HEK293 (cell line): ENCODE results near the gene KIAA0586.

ENCODE experiments used
- FEZF1 ChIP-seq: fragments of 450-650 bp; formaldehyde crosslinking; IDR thresholded peaks from 2 replicates; pipeline ENCODE4 v1.5.1; 2016; ENCODE audit warnings: missing biosample characterization, missing genetic modification characterization
- KLF9 ChIP-seq: fragments of 450-650 bp; formaldehyde crosslinking; IDR thresholded peaks from 2 replicates; pipeline ENCODE4 v1.5.1; 2016; ENCODE audit warnings: missing biosample characterization, missing genetic modification characterization, low read depth
- MZF1 ChIP-seq: fragments of 450-650 bp; formaldehyde crosslinking; IDR thresholded peaks from 2 replicates; pipeline ENCODE4 v1.5.1; 2017; ENCODE audit warnings: missing biosample characterization, missing genetic modification characterization, borderline replicate concordance
- OVOL3 ChIP-seq: fragments of 450-650 bp; formaldehyde crosslinking; IDR thresholded peaks from 2 replicates; pipeline ENCODE4 v1.5.1; 2016; ENCODE audit warnings: missing biosample characterization, missing genetic modification characterization
- SP7 ChIP-seq: fragments of 450-650 bp; formaldehyde crosslinking; IDR thresholded peaks from 2 replicates; pipeline ENCODE4 v1.5.1; 2016; ENCODE audit warnings: missing biosample characterization, missing genetic modification characterization
- ZBTB17 ChIP-seq: fragments of 450-650 bp; formaldehyde crosslinking; IDR thresholded peaks from 2 replicates; pipeline ENCODE4 v1.5.1; 2016; ENCODE audit warnings: missing biosample characterization, missing genetic modification characterization
- ZFHX2 ChIP-seq: fragments of 450-650 bp; formaldehyde crosslinking; conservative IDR thresholded peaks from 2 replicates; pipeline ENCODE4 v1.5.1; 2016; ENCODE audit warnings: missing biosample characterization, missing genetic modification characterization
- ZNF140 ChIP-seq: fragments of 450-650 bp; formaldehyde crosslinking; IDR thresholded peaks from 2 replicates; pipeline ENCODE4 v1.5.1; 2016; ENCODE audit warnings: missing biosample characterization, missing genetic modification characterization
- ZNF214 ChIP-seq: fragments of 450-650 bp; formaldehyde crosslinking; IDR thresholded peaks from 2 replicates; pipeline ENCODE4 v1.5.1; 2017; ENCODE audit warnings: missing biosample characterization, mild to moderate bottlenecking, missing genetic modification characterization, borderline replicate concordance
- ZNF311 ChIP-seq: fragments of 450-650 bp; formaldehyde crosslinking; IDR thresholded peaks from 2 replicates; pipeline ENCODE4 v1.5.1; 2017; ENCODE audit warnings: missing biosample characterization, missing genetic modification characterization, borderline replicate concordance
- ZNF529 ChIP-seq: fragments of 450-650 bp; formaldehyde crosslinking; IDR thresholded peaks from 2 replicates; pipeline ENCODE4 v1.5.1; 2017; ENCODE audit warnings: missing genetic modification characterization, missing biosample characterization; ENCODE audit not compliant: insufficient replicate concordance
- ZNF548 ChIP-seq: fragments of 450-650 bp; formaldehyde crosslinking; IDR thresholded peaks from 2 replicates; pipeline ENCODE4 v1.5.1; 2016; ENCODE audit warnings: missing biosample characterization, missing genetic modification characterization
- ZNF558 ChIP-seq: fragments of 450-650 bp; formaldehyde crosslinking; IDR thresholded peaks from 2 replicates; pipeline ENCODE4 v1.5.1; 2016; ENCODE audit warnings: missing biosample characterization, missing genetic modification characterization
- ZNF610 ChIP-seq: fragments of 450-650 bp; formaldehyde crosslinking; IDR thresholded peaks from 2 replicates; pipeline ENCODE4 v1.5.1; 2016; ENCODE audit warnings: missing biosample characterization, missing genetic modification characterization, borderline replicate concordance
- ZNF623 ChIP-seq: fragments of 450-650 bp; formaldehyde crosslinking; IDR thresholded peaks from 2 replicates; pipeline ENCODE4 v1.5.1; 2016; ENCODE audit warnings: missing biosample characterization, missing genetic modification characterization
- ZNF707 ChIP-seq: fragments of 450-650 bp; formaldehyde crosslinking; IDR thresholded peaks from 2 replicates; pipeline ENCODE4 v1.5.1; 2016; ENCODE audit warnings: missing biosample characterization, missing genetic modification characterization
- ZNF791 ChIP-seq: fragments of 450-650 bp; formaldehyde crosslinking; IDR thresholded peaks from 2 replicates; pipeline ENCODE4 v1.5.1; 2016; ENCODE audit warnings: missing biosample characterization, missing genetic modification characterization
- ZNF843 ChIP-seq: fragments of 450-650 bp; formaldehyde crosslinking; IDR thresholded peaks from 2 replicates; pipeline ENCODE4 v1.5.1; 2016; ENCODE audit warnings: missing biosample characterization, missing genetic modification characterization
- TF ChIP-seq, protein P1 (sequence below): fragments of 450-650 bp; formaldehyde crosslinking; IDR thresholded peaks from 2 replicates; pipeline ENCODE4 v1.5.1; 2016; ENCODE audit warnings: missing biosample characterization, missing genetic modification characterization
- TF ChIP-seq, protein P2 (sequence below): fragments of 450-650 bp; formaldehyde crosslinking; IDR thresholded peaks from 2 replicates; pipeline ENCODE4 v1.5.1; 2016; ENCODE audit warnings: missing biosample characterization, missing genetic modification characterization
- TF ChIP-seq, protein P3 (sequence below): fragments of 450-650 bp; formaldehyde crosslinking; IDR thresholded peaks from 2 replicates; pipeline ENCODE4 v1.5.1; 2016; ENCODE audit warnings: missing biosample characterization, missing genetic modification characterization
- TF ChIP-seq, protein P4 (sequence below): fragments of 450-650 bp; formaldehyde crosslinking; IDR thresholded peaks from 2 replicates; pipeline ENCODE4 v1.5.1; 2017; ENCODE audit warnings: missing biosample characterization, missing genetic modification characterization
- TF ChIP-seq, protein P5 (sequence below): fragments of 450-650 bp; formaldehyde crosslinking; IDR thresholded peaks from 2 replicates; pipeline ENCODE4 v1.5.1; 2016; ENCODE audit warnings: missing biosample characterization, missing genetic modification characterization
- TF ChIP-seq, protein P6 (sequence below): fragments of 450-650 bp; formaldehyde crosslinking; conservative IDR thresholded peaks from 2 replicates; pipeline ENCODE4 v1.5.1; 2016; ENCODE audit warnings: low read depth, missing biosample characterization, missing genetic modification characterization
- TF ChIP-seq, protein P7 (sequence below): fragments of 450-650 bp; IDR thresholded peaks from 2 replicates; pipeline ENCODE4 v1.5.1; 2018; ENCODE audit warnings: missing biosample characterization, mild to moderate bottlenecking, missing genetic modification characterization

The KIAA0586 gene

DNA sequence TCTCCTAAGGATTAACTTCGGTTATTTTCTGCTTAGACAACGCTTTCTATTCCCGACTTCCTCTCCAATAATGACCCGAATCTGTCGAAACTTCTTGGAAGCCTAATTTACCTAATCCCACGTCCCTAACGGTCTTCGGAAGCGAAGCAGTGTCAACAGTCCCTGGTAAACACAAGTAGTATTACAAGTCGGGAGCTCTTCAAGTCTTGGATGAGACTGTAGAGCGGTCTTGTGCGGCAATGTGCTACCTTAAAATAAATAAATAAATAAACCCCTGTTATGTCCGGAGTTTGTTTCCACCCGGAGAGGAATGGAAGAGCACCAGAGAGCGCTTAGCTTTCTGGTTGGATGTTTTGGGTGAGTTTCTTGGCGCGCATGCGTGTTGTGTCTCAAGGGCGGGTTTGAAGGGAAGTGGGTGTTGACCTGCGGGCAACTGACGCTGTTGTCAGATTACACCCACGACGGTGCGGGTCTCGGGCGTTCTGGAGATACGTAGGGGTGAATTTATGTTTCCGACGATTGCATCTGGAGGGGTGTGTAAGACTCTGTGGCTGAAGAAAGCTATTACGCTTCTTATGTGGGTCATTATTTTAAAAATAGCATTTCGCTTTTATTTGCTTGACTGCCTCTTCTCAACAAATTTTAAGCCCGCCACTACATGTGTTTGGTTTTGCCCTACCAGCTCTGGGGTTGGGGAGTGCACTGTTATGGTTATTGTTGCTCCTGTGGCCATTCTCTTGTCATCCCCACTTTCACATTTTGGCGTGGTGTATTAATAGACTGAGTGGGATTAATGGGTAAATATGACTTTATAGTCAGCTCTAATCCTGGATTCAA, at the start of gene KIAA0586, which contains the start of gene TIMM9 (continued):
- TF ChIP-seq ZNF311 (no peak), ZNF610 (tag by site-specific recombination) (peak; percentile 73), ZNF558 (tag by site-specific recombination) (0 out of 2 replicates have a peak, but pooled peaks have one; percentile 24), ZNF140 (tag by site-specific recombination) (no peak), ZBTB17 (tag by site-specific recombination) (peak; percentile 56), ZNF548 (tag by site-specific recombination) (no peak), ZNF707 (tag by site-specific recombination) (no peak), OVOL3 (tag by site-specific recombination) (peak; percentile 98), ZNF791 (tag by site-specific recombination) (no peak), ZNF623 (tag by site-specific recombination) (0 out of 2 replicates have a peak, but pooled peaks have one; percentile 32), ZNF529 (no peak), ZFHX2 (tag by site-specific recombination) (peak; percentile 85), FEZF1 (0 out of 2 replicates have a peak, but pooled peaks have one; percentile 14), MZF1 (tag by site-specific recombination) (0 out of 2 replicates have a peak, but pooled peaks have one; percentile 27), ZNF843 (tag by site-specific recombination) (0 out of 2 replicates have a peak, but pooled peaks have one; percentile 24), KLF9 (tag by site-specific recombination) (peak; percentile 74; the same call in 1 of the 2 replicates), ZNF214 (tag by site-specific recombination) (no peak), SP7 (tag by site-specific recombination) (peak; percentile 79)
- TF ChIP-seq, protein P1, sequence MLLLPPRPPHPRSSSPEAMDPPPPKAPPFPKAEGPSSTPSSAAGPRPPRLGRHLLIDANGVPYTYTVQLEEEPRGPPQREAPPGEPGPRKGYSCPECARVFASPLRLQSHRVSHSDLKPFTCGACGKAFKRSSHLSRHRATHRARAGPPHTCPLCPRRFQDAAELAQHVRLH = peak; percentile 96
- TF ChIP-seq, protein P2, sequence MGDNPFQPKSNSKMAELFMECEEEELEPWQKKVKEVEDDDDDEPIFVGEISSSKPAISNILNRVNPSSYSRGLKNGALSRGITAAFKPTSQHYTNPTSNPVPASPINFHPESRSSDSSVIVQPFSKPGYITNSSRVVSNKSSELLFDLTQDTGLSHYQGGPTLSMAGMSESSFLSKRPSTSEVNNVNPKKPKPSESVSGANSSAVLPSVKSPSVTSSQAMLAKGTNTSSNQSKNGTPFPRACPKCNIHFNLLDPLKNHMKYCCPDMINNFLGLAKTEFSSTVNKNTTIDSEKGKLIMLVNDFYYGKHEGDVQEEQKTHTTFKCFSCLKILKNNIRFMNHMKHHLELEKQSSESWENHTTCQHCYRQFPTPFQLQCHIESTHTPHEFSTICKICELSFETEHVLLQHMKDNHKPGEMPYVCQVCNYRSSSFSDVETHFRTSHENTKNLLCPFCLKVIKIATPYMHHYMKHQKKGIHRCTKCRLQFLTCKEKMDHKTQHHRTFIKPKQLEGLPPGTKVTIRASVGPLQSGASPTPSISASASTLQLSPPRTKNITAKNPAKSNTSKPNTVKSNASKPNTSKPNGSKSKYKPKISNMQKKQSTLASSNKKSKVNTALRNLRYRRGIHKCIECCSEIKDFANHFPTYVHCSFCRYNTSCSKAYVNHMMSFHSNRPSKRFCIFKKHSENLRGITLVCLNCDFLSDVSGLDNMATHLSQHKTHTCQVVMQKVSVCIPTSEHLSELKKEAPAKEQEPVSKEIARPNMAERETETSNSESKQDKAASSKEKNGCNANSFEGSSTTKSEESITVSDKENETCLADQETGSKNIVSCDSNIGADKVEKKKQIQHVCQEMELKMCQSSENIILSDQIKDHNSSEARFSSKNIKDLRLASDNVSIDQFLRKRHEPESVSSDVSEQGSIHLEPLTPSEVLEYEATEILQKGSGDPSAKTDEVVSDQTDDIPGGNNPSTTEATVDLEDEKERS (tag by site-specific recombination) = no peak
- TF ChIP-seq, protein P3, sequence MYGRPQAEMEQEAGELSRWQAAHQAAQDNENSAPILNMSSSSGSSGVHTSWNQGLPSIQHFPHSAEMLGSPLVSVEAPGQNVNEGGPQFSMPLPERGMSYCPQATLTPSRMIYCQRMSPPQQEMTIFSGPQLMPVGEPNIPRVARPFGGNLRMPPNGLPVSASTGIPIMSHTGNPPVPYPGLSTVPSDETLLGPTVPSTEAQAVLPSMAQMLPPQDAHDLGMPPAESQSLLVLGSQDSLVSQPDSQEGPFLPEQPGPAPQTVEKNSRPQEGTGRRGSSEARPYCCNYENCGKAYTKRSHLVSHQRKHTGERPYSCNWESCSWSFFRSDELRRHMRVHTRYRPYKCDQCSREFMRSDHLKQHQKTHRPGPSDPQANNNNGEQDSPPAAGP (tag by site-specific recombination) = peak; percentile 17; the same call in 1 of the 2 replicates
- TF ChIP-seq, protein P4, sequence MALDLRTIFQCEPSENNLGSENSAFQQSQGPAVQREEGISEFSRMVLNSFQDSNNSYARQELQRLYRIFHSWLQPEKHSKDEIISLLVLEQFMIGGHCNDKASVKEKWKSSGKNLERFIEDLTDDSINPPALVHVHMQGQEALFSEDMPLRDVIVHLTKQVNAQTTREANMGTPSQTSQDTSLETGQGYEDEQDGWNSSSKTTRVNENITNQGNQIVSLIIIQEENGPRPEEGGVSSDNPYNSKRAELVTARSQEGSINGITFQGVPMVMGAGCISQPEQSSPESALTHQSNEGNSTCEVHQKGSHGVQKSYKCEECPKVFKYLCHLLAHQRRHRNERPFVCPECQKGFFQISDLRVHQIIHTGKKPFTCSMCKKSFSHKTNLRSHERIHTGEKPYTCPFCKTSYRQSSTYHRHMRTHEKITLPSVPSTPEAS = peak; percentile 30; the same call in 1 of the 2 replicates
- TF ChIP-seq, protein P5, sequence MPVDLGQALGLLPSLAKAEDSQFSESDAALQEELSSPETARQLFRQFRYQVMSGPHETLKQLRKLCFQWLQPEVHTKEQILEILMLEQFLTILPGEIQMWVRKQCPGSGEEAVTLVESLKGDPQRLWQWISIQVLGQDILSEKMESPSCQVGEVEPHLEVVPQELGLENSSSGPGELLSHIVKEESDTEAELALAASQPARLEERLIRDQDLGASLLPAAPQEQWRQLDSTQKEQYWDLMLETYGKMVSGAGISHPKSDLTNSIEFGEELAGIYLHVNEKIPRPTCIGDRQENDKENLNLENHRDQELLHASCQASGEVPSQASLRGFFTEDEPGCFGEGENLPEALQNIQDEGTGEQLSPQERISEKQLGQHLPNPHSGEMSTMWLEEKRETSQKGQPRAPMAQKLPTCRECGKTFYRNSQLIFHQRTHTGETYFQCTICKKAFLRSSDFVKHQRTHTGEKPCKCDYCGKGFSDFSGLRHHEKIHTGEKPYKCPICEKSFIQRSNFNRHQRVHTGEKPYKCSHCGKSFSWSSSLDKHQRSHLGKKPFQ (tag by site-specific recombination) = peak; percentile 91
- TF ChIP-seq, protein P6, sequence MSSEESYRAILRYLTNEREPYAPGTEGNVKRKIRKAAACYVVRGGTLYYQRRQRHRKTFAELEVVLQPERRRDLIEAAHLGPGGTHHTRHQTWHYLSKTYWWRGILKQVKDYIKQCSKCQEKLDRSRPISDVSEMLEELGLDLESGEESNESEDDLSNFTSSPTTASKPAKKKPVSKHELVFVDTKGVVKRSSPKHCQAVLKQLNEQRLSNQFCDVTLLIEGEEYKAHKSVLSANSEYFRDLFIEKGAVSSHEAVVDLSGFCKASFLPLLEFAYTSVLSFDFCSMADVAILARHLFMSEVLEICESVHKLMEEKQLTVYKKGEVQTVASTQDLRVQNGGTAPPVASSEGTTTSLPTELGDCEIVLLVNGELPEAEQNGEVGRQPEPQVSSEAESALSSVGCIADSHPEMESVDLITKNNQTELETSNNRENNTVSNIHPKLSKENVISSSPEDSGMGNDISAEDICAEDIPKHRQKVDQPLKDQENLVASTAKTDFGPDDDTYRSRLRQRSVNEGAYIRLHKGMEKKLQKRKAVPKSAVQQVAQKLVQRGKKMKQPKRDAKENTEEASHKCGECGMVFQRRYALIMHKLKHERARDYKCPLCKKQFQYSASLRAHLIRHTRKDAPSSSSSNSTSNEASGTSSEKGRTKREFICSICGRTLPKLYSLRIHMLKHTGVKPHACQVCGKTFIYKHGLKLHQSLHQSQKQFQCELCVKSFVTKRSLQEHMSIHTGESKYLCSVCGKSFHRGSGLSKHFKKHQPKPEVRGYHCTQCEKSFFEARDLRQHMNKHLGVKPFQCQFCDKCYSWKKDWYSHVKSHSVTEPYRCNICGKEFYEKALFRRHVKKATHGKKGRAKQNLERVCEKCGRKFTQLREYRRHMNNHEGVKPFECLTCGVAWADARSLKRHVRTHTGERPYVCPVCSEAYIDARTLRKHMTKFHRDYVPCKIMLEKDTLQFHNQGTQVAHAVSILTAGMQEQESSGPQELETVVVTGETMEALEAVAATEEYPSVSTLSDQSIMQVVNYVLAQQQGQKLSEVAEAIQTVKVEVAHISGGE (tag by site-specific recombination) = peak; percentile 99
- TF ChIP-seq, protein P7, sequence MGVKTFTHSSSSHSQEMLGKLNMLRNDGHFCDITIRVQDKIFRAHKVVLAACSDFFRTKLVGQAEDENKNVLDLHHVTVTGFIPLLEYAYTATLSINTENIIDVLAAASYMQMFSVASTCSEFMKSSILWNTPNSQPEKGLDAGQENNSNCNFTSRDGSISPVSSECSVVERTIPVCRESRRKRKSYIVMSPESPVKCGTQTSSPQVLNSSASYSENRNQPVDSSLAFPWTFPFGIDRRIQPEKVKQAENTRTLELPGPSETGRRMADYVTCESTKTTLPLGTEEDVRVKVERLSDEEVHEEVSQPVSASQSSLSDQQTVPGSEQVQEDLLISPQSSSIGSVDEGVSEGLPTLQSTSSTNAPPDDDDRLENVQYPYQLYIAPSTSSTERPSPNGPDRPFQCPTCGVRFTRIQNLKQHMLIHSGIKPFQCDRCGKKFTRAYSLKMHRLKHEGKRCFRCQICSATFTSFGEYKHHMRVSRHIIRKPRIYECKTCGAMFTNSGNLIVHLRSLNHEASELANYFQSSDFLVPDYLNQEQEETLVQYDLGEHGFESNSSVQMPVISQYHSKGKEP (tag by site-specific recombination) = 0 out of 2 replicates have a peak, but pooled peaks have one; percentile 6
